Measurements from ENCODE around the gene TCAP. TPM values are rescaled to one million over a fixed set of nuclear protein-coding genes. Genes with fewer than 3 reads are reported as not detected.
A peak's percentile ranks its signal among the peaks of the same experiment; 100 is the strongest.

Gene TCAP
- total and polyA plus RNA-seq, 10 of the 15 experiments (the other 5 are each of a cell fraction or from before 2014, with no cell fraction given) = 0.17 to 1.0 (median 0.36) TPM; not detected in 3

- RAD21 ChIA-PET (ENCODE audit: unreplicated experiment) = interaction anchor here (0.6 kb wide), 1 partner anchor 9 kb away, joined by 3 read pairs; no protein-coding TSS in a partner anchor
- peak; percentile 4 to 21; a peak in 2 of 3 replicates for TF ChIP-seq EGR1 (IDR thresholded peaks at IDR 0.05; ENCODE audit: borderline replicate concordance in 1 of 2, low read depth in 2 of 2, low read length in 2 of 2)
- no peak for TF ChIP-seq WRNIP1 (IDR thresholded peaks at IDR 0.05; ENCODE audit: borderline replicate concordance, low read depth, low read length)
- TF ChIP-seq NR2C1 (IDR thresholded peaks at IDR 0.05) = peak; percentile 71
- TF ChIP-seq SIX5 (IDR thresholded peaks at IDR 0.05; ENCODE audit: low read depth, low read length, severe bottlenecking) = peak; percentile 47
- TF ChIP-seq, protein P1, sequence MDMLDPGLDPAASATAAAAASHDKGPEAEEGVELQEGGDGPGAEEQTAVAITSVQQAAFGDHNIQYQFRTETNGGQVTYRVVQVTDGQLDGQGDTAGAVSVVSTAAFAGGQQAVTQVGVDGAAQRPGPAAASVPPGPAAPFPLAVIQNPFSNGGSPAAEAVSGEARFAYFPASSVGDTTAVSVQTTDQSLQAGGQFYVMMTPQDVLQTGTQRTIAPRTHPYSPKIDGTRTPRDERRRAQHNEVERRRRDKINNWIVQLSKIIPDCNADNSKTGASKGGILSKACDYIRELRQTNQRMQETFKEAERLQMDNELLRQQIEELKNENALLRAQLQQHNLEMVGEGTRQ (IDR thresholded peaks at IDR 0.05; ENCODE audit: borderline replicate concordance, low read depth, low read length) = no peak
- no peak for TF ChIP-seq ESRRA (IDR thresholded peaks at IDR 0.05; ENCODE audit: low read length)
- TF ChIP-seq RB1 (IDR thresholded peaks at IDR 0.05; ENCODE audit: borderline replicate concordance) = peak; percentile 91
- TF ChIP-seq NKRF (conservative IDR thresholded peaks at IDR 0.05) = peak; percentile 89
- no peak for TF ChIP-seq IRF3 (IDR thresholded peaks at IDR 0.05)
- no peak for TF ChIP-seq SKIL (IDR thresholded peaks at IDR 0.05; ENCODE audit: low read depth, poor library complexity, severe bottlenecking)
- TF ChIP-seq NFYA (IDR thresholded peaks at IDR 0.05; ENCODE audit: borderline replicate concordance, low read depth, low read length) = no peak
- no peak for TF ChIP-seq BCL11A (IDR thresholded peaks at IDR 0.05; ENCODE audit: low read depth, low read length)
- peak; percentile 64; the same call in 1 of the 2 replicates for TF ChIP-seq CREB1 (IDR thresholded peaks at IDR 0.05; ENCODE audit: low read depth)
- TF ChIP-seq TCF3 (IDR thresholded peaks at IDR 0.05; ENCODE audit: borderline replicate concordance, insufficient read depth, low read depth, low read length) = peak; percentile 58; the same call in 1 of the 2 replicates
These were observed 28.0 kb upstream of the TCAP start, which contains the start of gene STARD3 for GRCh38 chr17:39636927-39637736. Gene STARD3 (plus strand): TSS chr17:39637144. CDS start chr17:39653532, 16,388 bp downstream.

More at GRCh38 chr17:39636927-39637736, 28.0 kb upstream of the TCAP start, which contains the start of gene STARD3:
- peak within 1 kb of the TSS; percentile 93 for H2AFZ ChIP-seq (ENCODE audit: control insufficient read depth, low read depth, low read length)
- peaks cover 20% of the 10 kb centered on the region for H3K4me1 ChIP-seq (ENCODE audit: control insufficient read depth, insufficient read depth, low read length)
- no peaks in the 10 kb centered on the region for H3K36me3 ChIP-seq (ENCODE audit: control insufficient read depth in 2 of 2, insufficient read depth in 2 of 2, low read length in 1 of 2)
- ChIA-PET SMC1A (ENCODE audit: uncharacterized antibody, unreplicated experiment) (interaction anchor here (0.9 to 2.2 kb wide), 4 partner anchors 14 to 34 kb away, joined by 3 to 6 read pairs (median 3); no protein-coding TSS in a partner anchor), POLR2A (interaction anchor here (0.6 to 1.2 kb wide), 3 partner anchors 51 to 278 kb away, joined by 3 read pairs; partner anchors contain the start of gene PGAP3), CTCF (interaction anchor here (0.7 to 15.5 kb wide), 7 partner anchors 15 to 224 kb away, joined by 3 to 225 read pairs (median 3); no protein-coding TSS in a partner anchor)
- no peaks in the 10 kb centered on the region for H3K9me3 ChIP-seq (replicated peaks; ENCODE audit: control insufficient read depth, insufficient read depth, low read length)
- H3K27me3 ChIP-seq (replicated peaks in 1 of 2; ENCODE audit: control insufficient read depth in 2 of 2, insufficient read depth in 2 of 2, low read length in 1 of 2) = no peaks in the 10 kb centered on the region
- peak within 1 kb of the TSS; percentile 100 for H3K4me3 ChIP-seq
- in situ Hi-C loops (cut with MboI) = no loop called here
- H3K79me2 ChIP-seq (ENCODE audit: control insufficient read depth, insufficient read depth, low read length) = peaks cover 36% of the 10 kb centered on the region
- peak within 1 kb of the TSS; percentile 92 for H3K9ac ChIP-seq (ENCODE audit: control insufficient read depth, insufficient read depth, low read length)
- peak; percentile 44 for FAIRE-seq
- BruUV-seq (replicated peaks) = no TSS peak
- DNase-seq (ENCODE audit: low read depth, low spot score) = no peak
- peaks cover 3% of the 10 kb centered on the region; the same call in 1 of the 2 replicates for H4K20me1 ChIP-seq (ENCODE audit: control insufficient read depth, insufficient read depth)
- peak within 1 kb of the TSS; percentile 94 for H3K4me2 ChIP-seq (ENCODE audit: control insufficient read depth, insufficient read depth)
- 1% methylated on average over 68 of the region's 69 CpGs for WGBS (ENCODE audit: insufficient coverage, insufficient replicate concordance, low lambda C conversion rate, missing lambda C conversion rate)
- intact Hi-C loops (cut with micrococcal nuclease; ENCODE audit: unreplicated experiment) = loop anchor here (5.0 kb wide), 1 partner anchor 115 kb away; no protein-coding TSS in a partner anchor
- ATAC-seq = peak; percentile 97
- H3K27ac ChIP-seq (ENCODE audit: control insufficient read depth, insufficient read depth) = peak within 1 kb of the TSS; percentile 90
